Measurements from ENCODE around the gene USP10.
A peak's percentile ranks its signal among the peaks of the same experiment; 100 is the strongest.

Gene USP10

GRCh38 chr16:84699712-84700445, at the start of gene USP10:
Gene USP10, plus strand, starts transcription at chr16:84700000. Its CDS starts 91 bp downstream, at chr16:84700091.
- DNase-seq, result peak; percentile 18

DNA sequence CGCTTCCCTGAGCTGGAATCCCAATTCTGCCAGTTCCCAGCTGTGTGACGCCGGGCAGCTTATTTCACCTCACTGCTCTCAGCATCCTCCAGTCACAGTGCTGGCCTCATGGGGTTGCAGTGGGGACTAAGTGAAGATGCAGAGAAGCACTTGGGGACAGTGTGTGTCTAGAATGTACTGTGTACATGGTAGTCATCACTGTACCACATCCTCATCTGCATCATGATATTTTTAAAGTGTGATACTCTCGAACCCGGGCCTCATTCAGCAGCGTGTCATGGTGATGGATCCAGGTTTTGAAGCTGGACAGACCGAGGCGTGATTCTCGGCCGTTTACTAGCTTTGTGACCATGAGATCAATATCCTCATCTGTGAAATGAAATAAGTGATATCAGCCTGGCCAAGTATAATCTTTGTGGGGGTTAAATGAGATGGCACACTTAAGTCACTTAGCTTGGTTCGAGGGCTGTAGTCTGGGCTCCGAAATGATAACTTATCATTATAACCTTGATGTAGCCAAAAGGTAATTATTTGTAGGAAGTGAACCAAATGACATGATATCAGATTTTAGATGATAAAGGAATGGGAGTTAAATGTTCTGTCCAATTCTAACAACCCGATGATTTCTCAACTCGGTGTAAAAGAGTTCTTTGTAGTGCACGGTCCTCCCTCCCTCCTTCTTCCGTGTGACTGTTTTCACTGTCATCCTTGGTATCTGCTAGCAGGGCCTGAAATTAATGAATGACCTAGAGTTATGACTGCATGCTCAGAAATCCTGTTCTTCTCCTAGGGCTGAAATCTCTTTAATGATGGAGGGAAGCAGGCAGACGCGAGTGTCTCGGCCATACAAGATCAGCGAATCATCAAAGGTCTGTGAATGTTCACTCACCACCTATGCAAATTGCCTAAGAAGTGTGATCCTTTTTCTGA, 49.5 kb upstream of the USP10 start:
- no peak for DNase-seq

GRCh38 chr16:84652566-84652965, 47.2 kb upstream of the USP10 start:
- no peak for DNase-seq

- DNase-seq, result no peak
Observed at GRCh38 chr16:84654238-84654637, 45.6 kb upstream of the USP10 start.

DNA sequence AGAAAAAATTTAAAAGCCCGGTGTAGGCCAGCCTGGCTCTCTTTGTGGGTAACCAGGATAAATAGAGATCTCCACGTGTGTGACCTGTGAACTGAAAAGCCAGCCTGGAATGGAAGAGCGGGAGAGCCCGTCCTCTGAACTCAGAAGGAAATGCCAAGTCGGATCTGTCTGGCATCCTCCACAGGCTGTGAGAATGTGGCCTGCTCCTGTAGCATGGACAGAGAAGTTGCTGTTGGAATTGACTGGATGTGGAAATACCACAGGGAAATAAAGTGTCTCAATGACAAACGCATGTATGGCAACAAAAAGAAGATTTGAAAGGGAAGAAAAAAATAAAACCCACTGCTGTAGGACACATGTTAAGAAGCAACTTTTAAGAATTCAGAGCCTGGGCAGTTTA, 44.8 kb upstream of the USP10 start:
- no peak for DNase-seq

DNA sequence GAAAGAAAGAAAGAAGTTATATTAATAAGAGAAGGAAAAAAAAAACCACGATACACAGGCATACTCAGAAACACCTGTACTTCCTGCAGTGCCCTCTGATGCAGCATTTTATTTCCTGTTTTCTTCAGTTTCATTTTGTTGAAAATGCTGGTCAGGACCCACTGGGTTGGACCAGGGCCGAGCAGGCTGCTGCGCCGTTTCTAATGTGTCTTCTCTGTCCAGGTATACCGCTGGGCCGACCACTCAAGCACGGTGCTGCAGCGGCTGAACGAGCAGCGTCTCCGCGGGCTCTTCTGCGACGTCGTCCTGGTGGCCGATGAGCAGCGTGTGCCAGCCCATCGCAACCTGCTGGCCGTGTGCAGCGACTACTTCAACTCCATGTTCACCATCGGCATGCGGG, 43.2 kb upstream of the USP10 start:
- no peak for DNase-seq

GRCh38 chr16:84657229-84657837, 42.5 kb upstream of the USP10 start:
- no peak for DNase-seq

DNA sequence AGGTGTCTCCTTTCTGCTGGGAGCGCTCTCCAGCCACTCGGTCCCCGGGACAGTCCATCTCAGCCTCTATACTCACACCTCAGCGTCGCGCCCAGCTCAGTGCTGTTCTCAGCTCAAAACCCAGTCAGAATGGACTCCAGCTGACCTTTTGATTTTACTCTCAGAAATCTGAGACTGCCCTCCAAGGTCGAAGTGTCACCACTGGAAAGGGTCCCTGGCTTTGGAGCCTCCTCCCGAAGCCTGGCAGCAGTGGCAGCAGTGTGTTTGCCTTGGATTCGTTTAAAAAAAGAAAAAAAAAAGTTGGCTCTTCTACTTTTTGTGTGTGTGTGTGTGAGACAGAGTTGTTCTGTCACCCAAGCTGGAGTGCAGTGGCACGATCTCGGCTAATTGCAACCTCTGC, 41.1 kb upstream of the USP10 start:
- DNase-seq, result no peak

- no peak for DNase-seq
Observed at GRCh38 chr16:84659656-84660300, 40.0 kb upstream of the USP10 start.

DNA sequence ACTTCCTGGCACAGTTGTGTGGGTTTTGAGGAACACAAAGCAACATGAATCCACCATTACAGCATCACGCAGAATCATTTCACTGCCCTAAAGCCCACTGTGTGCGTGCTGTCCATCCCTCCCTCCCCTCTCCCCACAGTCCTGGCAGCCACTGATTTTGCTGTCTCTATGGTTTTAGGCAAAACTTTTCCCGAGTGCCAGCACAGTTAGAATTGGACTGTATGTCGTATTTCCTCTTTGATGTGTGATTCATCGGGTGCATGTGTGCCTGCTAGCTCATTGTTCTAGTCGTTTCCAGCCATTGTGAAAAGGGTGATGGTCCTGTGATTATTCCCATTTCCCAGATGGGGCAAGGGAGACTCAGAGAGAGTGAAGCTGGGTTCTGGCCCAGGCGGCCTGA, 38.8 kb upstream of the USP10 start:
- DNase-seq, result no peak

DNA sequence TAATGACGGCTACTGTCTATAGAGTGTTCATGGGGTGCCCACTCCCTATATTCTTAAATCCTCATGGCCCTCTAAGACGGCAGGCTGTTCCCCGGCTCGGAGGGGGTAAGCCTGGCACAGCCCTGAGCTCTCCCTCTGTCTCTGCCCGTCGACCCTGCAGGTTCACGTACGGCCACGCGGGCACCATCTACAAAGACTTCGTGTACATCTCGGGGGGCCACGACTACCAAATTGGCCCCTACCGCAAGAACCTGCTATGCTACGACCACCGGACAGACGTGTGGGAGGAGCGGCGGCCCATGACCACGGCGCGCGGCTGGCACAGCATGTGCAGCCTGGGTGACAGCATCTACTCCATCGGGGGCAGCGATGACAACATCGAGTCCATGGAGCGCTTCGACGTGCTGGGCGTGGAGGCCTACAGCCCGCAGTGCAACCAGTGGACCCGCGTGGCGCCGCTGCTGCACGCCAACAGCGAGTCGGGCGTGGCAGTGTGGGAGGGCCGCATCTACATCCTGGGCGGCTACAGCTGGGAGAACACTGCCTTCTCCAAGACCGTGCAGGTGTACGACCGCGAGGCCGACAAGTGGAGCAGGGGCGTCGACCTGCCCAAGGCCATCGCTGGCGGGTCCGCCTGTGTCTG, 38.3 kb upstream of the USP10 start:
- DNase-seq, result no peak

- DNase-seq, result no peak
Observed at GRCh38 chr16:84662471-84662870, 37.3 kb upstream of the USP10 start.

GRCh38 chr16:84663433-84664101, 36.2 kb upstream of the USP10 start:
- no peak for DNase-seq

GRCh38 chr16:84665359-84665758, 34.4 kb upstream of the USP10 start:
- DNase-seq, result no peak

- DNase-seq, result no peak
Observed at GRCh38 chr16:84665843-84666242, 34.0 kb upstream of the USP10 start.

DNA sequence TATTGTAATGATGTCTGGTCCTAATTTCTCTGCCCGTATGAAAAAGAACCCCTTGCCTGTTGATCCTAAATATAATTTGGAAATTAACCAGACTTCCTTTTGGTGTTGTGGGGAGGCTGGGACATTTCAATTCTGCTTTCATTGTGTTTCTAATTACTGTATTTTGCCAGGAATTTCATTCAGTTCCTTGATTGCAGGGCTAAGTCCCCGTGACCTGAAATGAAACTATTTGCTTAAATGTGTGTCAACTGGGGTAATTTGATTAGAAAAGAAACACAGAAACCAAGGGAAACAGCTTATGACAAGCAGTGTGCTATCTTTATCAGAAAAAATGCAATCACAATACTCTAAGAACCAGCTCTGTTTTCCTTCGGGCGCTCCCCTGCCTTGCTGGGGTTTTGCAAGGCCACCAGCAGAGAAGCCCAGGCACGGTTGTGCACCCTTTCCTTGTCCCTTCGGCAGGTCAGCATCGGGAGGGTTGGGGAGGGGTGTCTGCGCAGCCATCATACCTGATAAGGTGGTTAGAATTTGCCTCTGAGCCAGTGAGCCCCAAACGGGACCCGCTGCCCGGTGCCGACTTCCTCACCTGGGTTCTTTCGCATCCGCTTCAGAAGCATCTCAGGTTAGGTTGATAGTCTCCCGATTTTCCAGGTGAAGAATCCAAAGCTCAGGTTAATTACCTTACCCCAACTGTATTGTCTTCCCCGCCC, 32.0 kb upstream of the USP10 start:
- no peak for DNase-seq

DNA sequence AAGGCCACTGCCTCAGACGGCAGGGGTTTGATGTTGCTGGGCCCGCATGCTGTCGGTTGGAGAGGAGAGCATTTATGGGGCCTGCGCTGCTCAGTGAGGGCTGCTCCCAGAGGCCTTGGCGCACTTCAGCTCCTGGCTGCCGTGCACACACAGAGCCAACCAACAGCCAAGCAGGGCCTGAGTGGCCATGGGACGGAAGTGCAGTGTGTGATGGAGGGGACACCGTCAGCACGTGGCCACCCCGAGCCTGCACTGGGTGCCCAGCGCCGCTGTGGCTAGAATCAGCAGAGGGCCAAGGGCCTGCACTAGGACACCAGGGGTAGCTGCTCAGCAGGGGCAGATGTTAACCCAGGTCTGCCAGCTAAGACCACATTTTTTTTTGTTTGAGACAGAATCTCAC, 29.7 kb upstream of the USP10 start:
- no peak for DNase-seq

- no peak for DNase-seq
Observed at GRCh38 chr16:84672276-84673202, 27.3 kb upstream of the USP10 start.

- DNase-seq, result no peak
Observed at GRCh38 chr16:84673203-84673535, 26.6 kb upstream of the USP10 start.

DNA sequence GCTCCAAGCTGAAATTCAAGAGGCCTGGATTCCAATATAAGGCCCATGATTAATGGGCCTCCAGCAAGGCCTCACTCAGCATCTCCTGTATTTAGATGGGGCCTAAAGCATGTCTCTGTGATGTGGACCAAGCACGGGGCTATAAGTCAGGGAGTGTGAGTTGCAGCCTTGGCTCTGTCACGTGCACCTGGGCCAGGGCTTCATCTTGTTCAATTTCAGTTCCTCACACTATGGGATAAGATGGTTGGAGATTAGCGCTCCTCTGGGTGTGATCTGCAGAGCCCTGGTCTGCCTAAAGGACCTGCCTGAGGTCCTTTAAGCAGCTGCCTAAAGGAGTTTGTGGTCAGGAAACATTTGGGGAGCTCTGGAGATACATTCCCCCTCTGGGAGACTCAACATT, 26.2 kb upstream of the USP10 start:
- no peak for DNase-seq
